ENCODE data around the gene ZNF341. TPM values are rescaled to one million over a fixed set of nuclear protein-coding genes. Genes with fewer than 3 reads are reported as not detected.

ZNF341 gene
- total RNA-seq, 1 donor from 2014 or later, result 3.3 TPM

DNA sequence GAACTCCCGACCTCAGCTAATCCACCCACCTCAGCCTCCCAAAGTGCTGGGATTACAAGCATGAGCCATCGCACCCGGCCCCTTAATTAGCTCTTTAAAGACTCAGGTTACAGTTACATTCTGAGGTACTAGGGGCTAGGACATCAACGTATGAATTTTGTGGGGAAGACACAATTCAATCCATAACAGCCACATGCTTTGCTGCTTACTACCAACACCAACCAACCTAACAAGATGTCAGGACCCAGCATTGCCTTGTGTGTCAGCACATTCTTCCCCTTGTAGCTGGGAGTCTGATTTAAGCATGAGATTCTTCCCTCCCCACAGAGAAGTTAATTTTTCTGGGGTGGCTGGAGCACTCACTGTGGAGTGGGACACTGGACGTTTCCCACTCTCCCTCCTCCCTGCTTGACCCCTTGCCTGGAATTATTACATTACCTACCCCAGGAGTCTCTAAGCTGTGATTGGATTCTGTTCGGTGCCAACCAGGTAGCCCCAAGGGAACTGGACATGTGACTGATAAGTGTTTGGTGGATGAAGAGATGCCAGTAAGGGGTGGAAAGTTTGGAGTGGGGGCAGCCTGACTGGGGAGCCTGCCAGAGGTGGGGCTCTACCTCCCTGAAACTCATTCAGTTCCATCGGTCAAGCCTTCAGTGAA is 6.1 kb upstream of the ZNF341 start:
- Mint-ChIP-seq H3K36me3 (ENCODE audit: unreplicated experiment) (no peaks in the 10 kb centered on the region), H3K27ac (ENCODE audit: unreplicated experiment) (no peak overlapping the region), H3K4me3 (ENCODE audit: unreplicated experiment) (no peak overlapping the region), H3K4me1 (ENCODE audit: low read depth, unreplicated experiment) (peaks cover 2% of the 10 kb centered on the region), H3K9me3 (ENCODE audit: unreplicated experiment) (peaks cover 3% of the 10 kb centered on the region), H3K27me3 (ENCODE audit: unreplicated experiment) (peaks cover 6% of the 10 kb centered on the region)
- TF ChIP-seq, protein P1, sequence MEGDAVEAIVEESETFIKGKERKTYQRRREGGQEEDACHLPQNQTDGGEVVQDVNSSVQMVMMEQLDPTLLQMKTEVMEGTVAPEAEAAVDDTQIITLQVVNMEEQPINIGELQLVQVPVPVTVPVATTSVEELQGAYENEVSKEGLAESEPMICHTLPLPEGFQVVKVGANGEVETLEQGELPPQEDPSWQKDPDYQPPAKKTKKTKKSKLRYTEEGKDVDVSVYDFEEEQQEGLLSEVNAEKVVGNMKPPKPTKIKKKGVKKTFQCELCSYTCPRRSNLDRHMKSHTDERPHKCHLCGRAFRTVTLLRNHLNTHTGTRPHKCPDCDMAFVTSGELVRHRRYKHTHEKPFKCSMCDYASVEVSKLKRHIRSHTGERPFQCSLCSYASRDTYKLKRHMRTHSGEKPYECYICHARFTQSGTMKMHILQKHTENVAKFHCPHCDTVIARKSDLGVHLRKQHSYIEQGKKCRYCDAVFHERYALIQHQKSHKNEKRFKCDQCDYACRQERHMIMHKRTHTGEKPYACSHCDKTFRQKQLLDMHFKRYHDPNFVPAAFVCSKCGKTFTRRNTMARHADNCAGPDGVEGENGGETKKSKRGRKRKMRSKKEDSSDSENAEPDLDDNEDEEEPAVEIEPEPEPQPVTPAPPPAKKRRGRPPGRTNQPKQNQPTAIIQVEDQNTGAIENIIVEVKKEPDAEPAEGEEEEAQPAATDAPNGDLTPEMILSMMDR (IDR thresholded peaks at IDR 0.05; ENCODE audit: partially characterized antibody, unreplicated experiment), result no peak
- DNase-seq, result no peak

DNA sequence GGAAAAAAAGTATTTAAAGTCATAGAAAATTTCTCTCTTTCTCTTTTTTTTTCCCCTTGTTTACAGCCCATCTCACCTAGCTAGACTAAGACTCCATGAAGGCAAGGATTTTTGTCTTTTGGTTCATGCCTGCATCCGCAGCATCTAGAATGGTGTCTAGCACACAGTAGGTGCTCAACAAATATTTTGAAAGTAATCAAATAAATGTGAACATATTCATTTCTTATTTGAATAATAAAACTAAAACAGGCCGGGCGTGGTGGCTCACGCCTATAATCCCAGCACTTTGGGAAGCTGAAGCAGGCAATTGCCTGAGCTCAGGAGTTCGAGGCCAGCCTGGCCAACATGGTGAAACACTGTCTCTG is 4.7 kb upstream of the ZNF341 start:
- Mint-ChIP-seq H3K27ac (ENCODE audit: unreplicated experiment) (no peak overlapping the region), H3K4me1 (ENCODE audit: low read depth, unreplicated experiment) (peaks cover 2% of the 10 kb centered on the region), H3K36me3 (ENCODE audit: unreplicated experiment) (no peaks in the 10 kb centered on the region), H3K9me3 (ENCODE audit: unreplicated experiment) (peaks cover 1% of the 10 kb centered on the region), H3K4me3 (ENCODE audit: unreplicated experiment) (no peak overlapping the region), H3K27me3 (ENCODE audit: unreplicated experiment) (peaks cover 8% of the 10 kb centered on the region)
- TF ChIP-seq, protein P1 (IDR thresholded peaks at IDR 0.05; ENCODE audit: partially characterized antibody, unreplicated experiment), result no peak
- no peak for DNase-seq

GRCh38 chr20:33727806-33728205 is 4.0 kb upstream of the ZNF341 start:
- Mint-ChIP-seq H3K27me3 (ENCODE audit: unreplicated experiment) (peaks cover 8% of the 10 kb centered on the region), H3K27ac (ENCODE audit: unreplicated experiment) (no peak overlapping the region), H3K4me1 (ENCODE audit: low read depth, unreplicated experiment) (peaks cover 4% of the 10 kb centered on the region), H3K4me3 (ENCODE audit: unreplicated experiment) (no peak overlapping the region), H3K9me3 (ENCODE audit: unreplicated experiment) (peaks cover 3% of the 10 kb centered on the region), H3K36me3 (ENCODE audit: unreplicated experiment) (no peaks in the 10 kb centered on the region)
- DNase-seq, result no peak
- TF ChIP-seq, protein P1 (IDR thresholded peaks at IDR 0.05; ENCODE audit: partially characterized antibody, unreplicated experiment), result no peak

- Mint-ChIP-seq H3K9me3 (ENCODE audit: unreplicated experiment) (peaks cover 5% of the 10 kb centered on the region), H3K36me3 (ENCODE audit: unreplicated experiment) (no peaks in the 10 kb centered on the region), H3K4me3 (ENCODE audit: unreplicated experiment) (no peak overlapping the region), H3K27ac (ENCODE audit: unreplicated experiment) (no peak overlapping the region), H3K27me3 (ENCODE audit: unreplicated experiment) (peaks cover 8% of the 10 kb centered on the region), H3K4me1 (ENCODE audit: low read depth, unreplicated experiment) (peaks cover 4% of the 10 kb centered on the region)
- TF ChIP-seq, protein P1 (IDR thresholded peaks at IDR 0.05; ENCODE audit: partially characterized antibody, unreplicated experiment), result no peak
- no peak for DNase-seq
These were observed 3.3 kb upstream of the ZNF341 start for GRCh38 chr20:33728463-33728862.

GRCh38 chr20:33729101-33729500 is 2.7 kb upstream of the ZNF341 start:
- peaks cover 9% of the 10 kb centered on the region for H3K9me3 Mint-ChIP-seq (ENCODE audit: unreplicated experiment)
- no peak overlapping the region for H3K4me3 Mint-ChIP-seq (ENCODE audit: unreplicated experiment)
- H3K36me3 Mint-ChIP-seq (ENCODE audit: unreplicated experiment), result no peaks in the 10 kb centered on the region
- peaks cover 6% of the 10 kb centered on the region for H3K4me1 Mint-ChIP-seq (ENCODE audit: low read depth, unreplicated experiment)
- DNase-seq, result no peak
- TF ChIP-seq, protein P1 (IDR thresholded peaks at IDR 0.05; ENCODE audit: partially characterized antibody, unreplicated experiment), result no peak
- H3K27me3 Mint-ChIP-seq (ENCODE audit: unreplicated experiment), result peaks cover 8% of the 10 kb centered on the region
- H3K27ac Mint-ChIP-seq (ENCODE audit: unreplicated experiment), result no peak overlapping the region
